Testis (tissue), 2 donors: ENCODE results near the gene SKA3.

Experiments used
- POLR2A ChIP-seq: fragments of 450-650 bp; IDR thresholded peaks from one replicate; pipeline ENCODE4 v1.6.1; 2017; ENCODE audit warnings: antibody characterized with exemption, mild to moderate bottlenecking, moderate library complexity
- TF ChIP-seq, protein P1 (sequence below), 3 experiments: fragments of 450-650 bp in 2 of 3; fragments of 200-600 bp in 1 of 3; sonication (generic) in 1 of 3; IDR thresholded peaks; one replicate each; pipeline ENCODE4 v1.5.1; 2016 to 2019; ENCODE audit warnings: antibody characterized with exemption in 3 of 3, mild to moderate bottlenecking in 2 of 3, moderate library complexity in 1 of 3

DNA sequence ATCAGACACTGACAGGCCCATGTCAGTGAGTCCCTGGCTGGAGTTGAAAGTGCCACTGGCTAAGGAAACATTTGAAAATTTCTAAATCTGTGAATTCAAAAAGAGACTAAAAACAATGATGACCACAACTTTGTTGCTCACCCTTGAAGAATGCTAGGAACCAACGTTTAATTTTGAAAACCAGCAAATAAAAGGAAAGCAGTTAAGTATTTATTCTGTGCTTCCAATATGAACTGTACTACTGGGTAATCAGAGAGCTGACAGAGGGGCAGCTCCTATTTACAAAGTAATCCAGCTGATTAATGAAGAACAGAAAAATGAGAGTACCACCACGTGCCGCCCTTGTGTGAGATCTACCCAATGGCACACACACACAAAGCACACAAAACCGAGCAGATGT lies 70.3 kb downstream of the SKA3 start:
- TF ChIP-seq, protein P1, sequence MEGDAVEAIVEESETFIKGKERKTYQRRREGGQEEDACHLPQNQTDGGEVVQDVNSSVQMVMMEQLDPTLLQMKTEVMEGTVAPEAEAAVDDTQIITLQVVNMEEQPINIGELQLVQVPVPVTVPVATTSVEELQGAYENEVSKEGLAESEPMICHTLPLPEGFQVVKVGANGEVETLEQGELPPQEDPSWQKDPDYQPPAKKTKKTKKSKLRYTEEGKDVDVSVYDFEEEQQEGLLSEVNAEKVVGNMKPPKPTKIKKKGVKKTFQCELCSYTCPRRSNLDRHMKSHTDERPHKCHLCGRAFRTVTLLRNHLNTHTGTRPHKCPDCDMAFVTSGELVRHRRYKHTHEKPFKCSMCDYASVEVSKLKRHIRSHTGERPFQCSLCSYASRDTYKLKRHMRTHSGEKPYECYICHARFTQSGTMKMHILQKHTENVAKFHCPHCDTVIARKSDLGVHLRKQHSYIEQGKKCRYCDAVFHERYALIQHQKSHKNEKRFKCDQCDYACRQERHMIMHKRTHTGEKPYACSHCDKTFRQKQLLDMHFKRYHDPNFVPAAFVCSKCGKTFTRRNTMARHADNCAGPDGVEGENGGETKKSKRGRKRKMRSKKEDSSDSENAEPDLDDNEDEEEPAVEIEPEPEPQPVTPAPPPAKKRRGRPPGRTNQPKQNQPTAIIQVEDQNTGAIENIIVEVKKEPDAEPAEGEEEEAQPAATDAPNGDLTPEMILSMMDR (IDR thresholded peaks at IDR 0.05), result no peak
- no peak for TF ChIP-seq POLR2A
